B cell (primary cell): ENCODE data around the gene SRRM2. TPM values are rescaled to one million over a fixed set of nuclear protein-coding genes. Genes with fewer than 3 reads are reported as not detected.

Experiments
- ATAC-seq: fragments of 200-7000 bp; cut with Tn5 transposase; one replicate; pipeline ENCODE4 v1.10.0; 2021; ENCODE audit warnings: low read depth, mild to moderate bottlenecking, moderate number of reproducible peaks, moderate library complexity
- CTCF ChIA-PET: fragments of 350-600 bp; sonication (Branson Sonifier 250); formaldehyde crosslinking; loops from one replicate; lab custom pipeline; 2021; ENCODE audit warnings: antibody characterized with exemption, inconsistent platforms; lab: Charles Lee
- POLR2A ChIA-PET: fragments of 350-600 bp; sonication (Branson Sonifier 250); formaldehyde crosslinking; loops from one replicate; lab custom pipeline; 2021; ENCODE audit warnings: antibody characterized with exemption; lab: Charles Lee
- DNase-seq: peaks from one replicate; pipeline ENCODE4 v3.0.0; 2013
- H2AFZ ChIP-seq: 2 replicates; pipeline ENCODE4 v1.6.1; 2012; ENCODE audit warnings: mild to moderate bottlenecking, low read depth, low read length; ENCODE audit not compliant: insufficient read depth, poor library complexity, severe bottlenecking
- H3K27ac ChIP-seq, 2 donors: 1 replicate in 1 of 2; 2 replicates in 1 of 2; pipeline ENCODE4 v1.5.1; 2012 to 2013; ENCODE audit warnings: low read length in 2 of 2, mild to moderate bottlenecking in 2 of 2, moderate library complexity in 1 of 2
- H3K27me3 ChIP-seq, 4 experiments: fragments of 200-600 bp in 1 of 4; sonication (generic) in 1 of 4; replicated peaks in 1 of 4; 1 replicate in 2 of 4; 2 replicates in 2 of 4; pipeline versions ENCODE4 v1.6.1 to v1.7.0; 2013 to 2016; ENCODE audit warnings: low read length in 3 of 4, mild to moderate bottlenecking in 2 of 4, mixed read lengths in 1 of 4, moderate library complexity in 1 of 4; ENCODE audit not compliant: insufficient read depth in 4 of 4, control insufficient read depth in 3 of 4; ENCODE audit errors: control extremely low read depth in 1 of 4
- H3K36me3 ChIP-seq, 2 experiments: replicated peaks in 1 of 2; 1 replicate in 1 of 2; 2 replicates in 1 of 2; pipeline versions ENCODE4 v1.6.1 to v1.7.1; 2013; ENCODE audit warnings: low read length in 1 of 2; ENCODE audit not compliant: insufficient read depth in 2 of 2, control insufficient read depth in 1 of 2; ENCODE audit errors: control extremely low read depth in 1 of 2, extremely low read depth in 1 of 2
- H3K4me1 ChIP-seq, 2 donors: fragments of 200-600 bp in 1 of 2; sonication (generic) in 1 of 2; 1 replicate in 1 of 2; 2 replicates in 1 of 2; pipeline versions ENCODE4 v1.5.1 to v1.6.1; 2013 to 2017; ENCODE audit warnings: low read length in 2 of 2; ENCODE audit not compliant: control insufficient read depth in 2 of 2, insufficient read depth in 2 of 2
- H3K4me2 ChIP-seq: replicated peaks from 2 replicates; pipeline ENCODE3; 2012; ENCODE audit warnings: mild to moderate bottlenecking, low read depth, low read length; ENCODE audit not compliant: poor library complexity, severe bottlenecking
- H3K4me3 ChIP-seq, 5 experiments: fragments of 200-600 bp in 1 of 5; sonication (generic) in 1 of 5; 1 replicate in 3 of 5; 2 replicates in 2 of 5; pipeline versions ENCODE4 v1.5.1 to v1.7.0; 2011 to 2016; ENCODE audit warnings: low read length in 4 of 5, mild to moderate bottlenecking in 4 of 5, low read depth in 2 of 5, control low read depth in 1 of 5, moderate library complexity in 1 of 5; ENCODE audit not compliant: insufficient read depth in 1 of 5; ENCODE audit errors: control extremely low read depth in 1 of 5, extremely low read depth in 1 of 5
- H3K79me2 ChIP-seq: fragments of 200-600 bp; sonication (generic); one replicate; pipeline ENCODE4 v1.6.0; 2016; ENCODE audit warnings: low read length; ENCODE audit not compliant: control insufficient read depth, insufficient read depth
- H3K9ac ChIP-seq: fragments of 200-600 bp; sonication (generic); 2 replicates; pipeline ENCODE4 v1.6.1; 2017; ENCODE audit warnings: mild to moderate bottlenecking, low read length, moderate library complexity
- H3K9me3 ChIP-seq, 3 donors: one replicate each; pipeline versions ENCODE4 v1.6.1 to v1.7.1; 2013; ENCODE audit warnings: low read length in 2 of 3; ENCODE audit not compliant: control insufficient read depth in 2 of 3, insufficient read depth in 1 of 3; ENCODE audit errors: control extremely low read depth in 1 of 3
- H4K20me1 ChIP-seq: 2 replicates; pipeline ENCODE4 v1.6.0; 2012; ENCODE audit warnings: mild to moderate bottlenecking, low read length; ENCODE audit not compliant: insufficient read depth, control insufficient read depth, poor library complexity, severe bottlenecking
- H3K27ac Mint-ChIP-seq: one replicate; pipeline ENCODE4 v1.8.0; 2021; ENCODE audit warnings: mixed read lengths
- H3K27me3 Mint-ChIP-seq: one replicate; pipeline ENCODE4 v1.8.0; 2021; ENCODE audit warnings: mixed read lengths
- H3K4me1 Mint-ChIP-seq: one replicate; pipeline ENCODE4 v1.8.0; 2021; ENCODE audit warnings: mixed read lengths
- H3K4me3 Mint-ChIP-seq: one replicate; pipeline ENCODE4 v1.8.0; 2021; ENCODE audit warnings: mixed read lengths
- H3K9me3 Mint-ChIP-seq: one replicate; pipeline ENCODE4 v1.8.0; 2022; ENCODE audit warnings: mixed read lengths; ENCODE audit not compliant: insufficient read depth
- EZH2 ChIP-seq: IDR thresholded peaks from 2 replicates; pipeline ENCODE4 v1.6.1; 2012; ENCODE audit warnings: borderline replicate concordance, low read depth, mild to moderate bottlenecking, moderate library complexity, low read length; ENCODE audit not compliant: insufficient read depth, poor library complexity, severe bottlenecking
- WGBS: methylation state at CpG from one replicate; pipeline ENCODE4 v1.1.5; 2013; ENCODE audit warnings: missing lambda C conversion rate; ENCODE audit not compliant: insufficient coverage; 5-methylcytosine and 5-hydroxymethylcytosine counted together
- intact Hi-C: fragments of 100-400 bp; cut with micrococcal nuclease; formaldehyde crosslinking; loops from one replicate; pipeline ENCODE4 v1.10.0; 2022
- polyA plus RNA-seq: library from polyadenylated mRNA; depleted of rRNA; stranded (reverse); fragments of >200 nt; gene quantifications from 2 replicates; pipeline ENCODE4 v1.2.3, GENCODE V29; 2012
- total RNA-seq, 2 donors: library from RNA; stranded (reverse); fragments of 120-200 nt in 1 of 2; gene quantifications; 1 replicate in 1 of 2; 2 replicates in 1 of 2; pipeline versions ENCODE4 v1.2.3 to v1.2.4, GENCODE V29; 2013 to 2022
- TF ChIP-seq, protein P1 (sequence below): fragments of 200-600 bp; IDR thresholded peaks from one replicate; pipeline ENCODE4 v1.8.0; 2022; ENCODE audit warnings: antibody characterized with exemption, mild to moderate bottlenecking

The SRRM2 gene
- total and polyA plus RNA-seq, 2 donors (not counting 1 experiment from before 2014, with no cell fraction given): 1,485 to 1,879 TPM

DNA sequence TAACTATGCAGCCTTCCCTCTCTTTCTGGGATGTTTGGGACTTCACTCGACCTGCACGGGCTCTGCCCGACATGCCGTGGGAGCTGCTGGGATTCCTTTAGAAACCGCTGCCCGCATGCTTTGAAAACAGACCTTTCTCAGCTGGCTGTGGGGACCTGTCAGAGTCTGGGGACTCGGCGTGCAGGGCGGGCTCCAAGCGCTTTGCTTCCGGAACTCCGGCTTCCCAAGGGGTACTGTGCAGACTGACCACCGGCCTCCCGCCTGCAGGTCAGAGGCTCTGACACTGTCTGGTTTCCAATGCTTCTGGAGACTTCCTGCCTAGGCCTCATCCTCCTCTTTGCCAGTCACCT is 44.2 kb upstream of the SRRM2 start:
- ChIA-PET POLR2A (no interaction called here), CTCF (interaction anchor here (1.2 kb wide), 1 partner anchor 160 kb away, joined by 3 read pairs; no protein-coding TSS in a partner anchor)
- Histone ChIP-seq H3K27ac (no peak overlapping the region), H3K4me3 (no peak overlapping the region), H3K9me3 (no peaks in the 10 kb centered on the region), H3K27me3 (no peaks in the 10 kb centered on the region), H3K79me2 (peaks cover 5% of the 10 kb centered on the region), H3K9ac (no peak overlapping the region), H3K4me1 (no peaks in the 10 kb centered on the region), H3K36me3 (peaks cover 0 to 42% of the 10 kb centered on the region in 2 experiments), H4K20me1 (peaks cover 55% of the 10 kb centered on the region), H2AFZ (no peak overlapping the region), H3K4me2 (no peak overlapping the region)
- Mint-ChIP-seq H3K4me3 (no peak overlapping the region), H3K9me3 (no peaks in the 10 kb centered on the region), H3K27me3 (no peaks in the 10 kb centered on the region), H3K27ac (no peak overlapping the region), H3K4me1 (peaks cover 2% of the 10 kb centered on the region)
- intact Hi-C loops: no loop called here
- ATAC-seq (no peak), DNase-seq (no peak)
- TF ChIP-seq, protein P1, sequence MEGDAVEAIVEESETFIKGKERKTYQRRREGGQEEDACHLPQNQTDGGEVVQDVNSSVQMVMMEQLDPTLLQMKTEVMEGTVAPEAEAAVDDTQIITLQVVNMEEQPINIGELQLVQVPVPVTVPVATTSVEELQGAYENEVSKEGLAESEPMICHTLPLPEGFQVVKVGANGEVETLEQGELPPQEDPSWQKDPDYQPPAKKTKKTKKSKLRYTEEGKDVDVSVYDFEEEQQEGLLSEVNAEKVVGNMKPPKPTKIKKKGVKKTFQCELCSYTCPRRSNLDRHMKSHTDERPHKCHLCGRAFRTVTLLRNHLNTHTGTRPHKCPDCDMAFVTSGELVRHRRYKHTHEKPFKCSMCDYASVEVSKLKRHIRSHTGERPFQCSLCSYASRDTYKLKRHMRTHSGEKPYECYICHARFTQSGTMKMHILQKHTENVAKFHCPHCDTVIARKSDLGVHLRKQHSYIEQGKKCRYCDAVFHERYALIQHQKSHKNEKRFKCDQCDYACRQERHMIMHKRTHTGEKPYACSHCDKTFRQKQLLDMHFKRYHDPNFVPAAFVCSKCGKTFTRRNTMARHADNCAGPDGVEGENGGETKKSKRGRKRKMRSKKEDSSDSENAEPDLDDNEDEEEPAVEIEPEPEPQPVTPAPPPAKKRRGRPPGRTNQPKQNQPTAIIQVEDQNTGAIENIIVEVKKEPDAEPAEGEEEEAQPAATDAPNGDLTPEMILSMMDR: no peak
- TF ChIP-seq EZH2: no peak
- WGBS: 98% methylated on average over 12 of the region's 14 CpGs

DNA sequence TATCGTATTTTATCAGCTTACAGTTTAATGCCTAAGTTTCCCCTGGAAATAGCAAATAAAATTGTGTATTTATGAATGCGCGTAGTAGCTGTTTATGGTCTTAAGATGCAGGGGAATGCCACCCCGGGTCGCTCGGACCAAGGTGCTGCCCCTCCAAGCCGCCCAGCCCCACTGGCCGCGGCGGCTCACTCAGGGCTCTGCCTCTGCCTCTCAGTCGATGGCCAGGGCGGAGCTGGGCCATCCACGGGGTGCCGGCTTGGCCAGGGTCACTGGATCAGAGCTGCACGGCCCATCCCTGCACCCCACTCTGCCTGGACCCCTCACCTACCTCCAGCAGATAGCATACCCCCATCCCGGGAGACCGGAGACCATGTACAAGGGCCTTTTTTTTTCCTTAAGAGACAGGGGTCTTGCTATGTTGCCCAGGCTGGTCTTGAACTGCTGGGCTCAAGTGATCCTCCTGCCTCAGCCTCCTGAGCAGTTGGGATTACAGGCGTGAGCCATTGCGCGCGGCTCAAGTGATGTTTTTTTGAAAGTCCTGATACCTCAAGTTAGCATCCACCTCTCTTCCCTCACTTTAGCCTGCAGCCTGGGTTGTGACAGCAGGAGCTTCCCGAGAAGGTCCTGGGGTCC is 43.4 kb upstream of the SRRM2 start:
- Mint-ChIP-seq H3K4me1 (peaks cover 2% of the 10 kb centered on the region), H3K4me3 (no peak overlapping the region), H3K27ac (no peak overlapping the region), H3K9me3 (no peaks in the 10 kb centered on the region), H3K27me3 (no peaks in the 10 kb centered on the region)
- Histone ChIP-seq H2AFZ (no peak overlapping the region), H3K9me3 (peaks cover 0 to under 1% (median 0%) of the 10 kb centered on the region in 3 donors), H3K27ac (no peak overlapping the region), H4K20me1 (peaks cover 48% of the 10 kb centered on the region), H3K27me3 (no peaks in the 10 kb centered on the region), H3K36me3 (peaks cover 0 to 37% of the 10 kb centered on the region in 2 experiments), H3K4me2 (no peak overlapping the region), H3K4me1 (no peaks in the 10 kb centered on the region), H3K79me2 (peaks cover 4% of the 10 kb centered on the region), H3K9ac (no peak overlapping the region), H3K4me3 (no peak overlapping the region)
- WGBS: 99% methylated on average over 20 of the region's 22 CpGs
- ATAC-seq (no peak), DNase-seq (no peak)
- intact Hi-C loops: no loop called here
- POLR2A ChIA-PET: no interaction called here
- CTCF ChIA-PET: interaction anchor here (0.6 to 1.2 kb wide), 2 partner anchors 159 to 181 kb away, joined by 3 read pairs; no protein-coding TSS in a partner anchor
- TF ChIP-seq, protein P1: no peak
- TF ChIP-seq EZH2: no peak
